GM18873 (cell line): Measurements from ENCODE around the gene NUP85.
"Not testable (repeated sequence)": the region's sequence is repeated elsewhere in the genome, so short reads cannot be mapped to it uniquely, and the experiment has no call there.

Source experiments
- ATAC-seq: cut with Tn5 transposase; IDR thresholded peaks from one replicate; pipeline ENCODE4 v1.9.1; 2021; ENCODE audit warnings: mild to moderate bottlenecking, moderate library complexity, moderate number of reproducible peaks; ENCODE audit not compliant: unreplicated experiment, low FRiP score

Gene NUP85, protein sequence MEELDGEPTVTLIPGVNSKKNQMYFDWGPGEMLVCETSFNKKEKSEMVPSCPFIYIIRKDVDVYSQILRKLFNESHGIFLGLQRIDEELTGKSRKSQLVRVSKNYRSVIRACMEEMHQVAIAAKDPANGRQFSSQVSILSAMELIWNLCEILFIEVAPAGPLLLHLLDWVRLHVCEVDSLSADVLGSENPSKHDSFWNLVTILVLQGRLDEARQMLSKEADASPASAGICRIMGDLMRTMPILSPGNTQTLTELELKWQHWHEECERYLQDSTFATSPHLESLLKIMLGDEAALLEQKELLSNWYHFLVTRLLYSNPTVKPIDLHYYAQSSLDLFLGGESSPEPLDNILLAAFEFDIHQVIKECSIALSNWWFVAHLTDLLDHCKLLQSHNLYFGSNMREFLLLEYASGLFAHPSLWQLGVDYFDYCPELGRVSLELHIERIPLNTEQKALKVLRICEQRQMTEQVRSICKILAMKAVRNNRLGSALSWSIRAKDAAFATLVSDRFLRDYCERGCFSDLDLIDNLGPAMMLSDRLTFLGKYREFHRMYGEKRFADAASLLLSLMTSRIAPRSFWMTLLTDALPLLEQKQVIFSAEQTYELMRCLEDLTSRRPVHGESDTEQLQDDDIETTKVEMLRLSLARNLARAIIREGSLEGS

DNA sequence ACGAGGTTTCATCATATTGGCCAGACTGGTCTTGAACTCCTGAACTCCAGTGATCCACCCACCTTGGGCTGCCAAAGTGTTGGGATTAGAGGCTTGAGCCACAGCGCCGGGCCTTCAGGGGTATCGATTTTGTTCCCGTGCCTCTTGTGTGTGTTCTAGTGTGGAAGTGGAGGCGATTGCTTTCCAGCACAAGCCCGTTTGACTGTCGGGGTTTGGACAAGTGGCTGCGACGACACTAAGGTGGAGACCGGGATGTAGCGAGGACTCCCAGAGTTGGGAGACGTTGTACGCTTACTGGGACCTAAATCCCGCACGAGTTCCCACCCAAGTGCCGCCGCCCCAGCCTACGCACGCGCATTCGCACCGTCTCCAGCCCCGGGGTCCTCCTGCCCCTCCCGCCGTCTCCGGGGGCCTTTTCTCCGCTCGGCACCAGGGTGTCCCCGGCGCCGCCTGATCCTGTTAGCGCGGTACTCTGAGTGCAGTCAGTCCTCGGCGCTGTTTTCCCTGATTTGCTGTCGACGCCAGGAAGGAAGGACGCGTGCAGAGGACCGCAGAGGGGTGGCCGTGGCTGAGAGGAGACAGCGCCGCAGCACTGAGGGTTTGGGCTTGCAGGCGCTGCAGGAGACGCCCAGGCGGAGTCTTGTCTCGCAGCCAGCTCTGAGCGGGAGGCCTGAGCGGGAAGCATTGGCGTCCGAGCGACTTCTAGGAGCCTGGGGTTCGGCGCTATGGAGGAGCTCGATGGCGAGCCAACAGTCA is at the start of gene NUP85:
Gene NUP85, plus strand, starts transcription at position 643 of the 756 bp plus-strand sequence. Its CDS starts 83 bp downstream, at position 726.
- no peak for ATAC-seq

DNA sequence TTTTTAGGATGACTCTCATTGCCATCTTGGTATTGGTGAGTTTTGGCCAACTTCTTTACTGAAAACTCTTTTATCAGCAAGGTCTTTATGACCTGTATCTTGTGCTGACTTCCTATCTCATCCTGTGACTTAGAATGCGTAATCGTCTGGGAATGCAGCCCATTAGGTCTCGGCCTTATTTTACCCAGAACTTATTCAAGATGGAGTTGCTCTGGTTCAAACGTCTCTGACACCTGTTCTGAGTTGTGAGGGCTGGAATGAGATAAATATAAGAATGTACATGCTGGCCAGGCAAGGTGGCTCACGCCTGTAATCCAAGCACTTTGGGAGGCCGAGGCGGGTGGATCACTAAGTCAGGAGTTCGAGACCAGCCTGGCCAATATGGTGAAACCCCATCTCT is 47.0 kb upstream of the NUP85 start:
- ATAC-seq = not testable (repeated sequence)

DNA sequence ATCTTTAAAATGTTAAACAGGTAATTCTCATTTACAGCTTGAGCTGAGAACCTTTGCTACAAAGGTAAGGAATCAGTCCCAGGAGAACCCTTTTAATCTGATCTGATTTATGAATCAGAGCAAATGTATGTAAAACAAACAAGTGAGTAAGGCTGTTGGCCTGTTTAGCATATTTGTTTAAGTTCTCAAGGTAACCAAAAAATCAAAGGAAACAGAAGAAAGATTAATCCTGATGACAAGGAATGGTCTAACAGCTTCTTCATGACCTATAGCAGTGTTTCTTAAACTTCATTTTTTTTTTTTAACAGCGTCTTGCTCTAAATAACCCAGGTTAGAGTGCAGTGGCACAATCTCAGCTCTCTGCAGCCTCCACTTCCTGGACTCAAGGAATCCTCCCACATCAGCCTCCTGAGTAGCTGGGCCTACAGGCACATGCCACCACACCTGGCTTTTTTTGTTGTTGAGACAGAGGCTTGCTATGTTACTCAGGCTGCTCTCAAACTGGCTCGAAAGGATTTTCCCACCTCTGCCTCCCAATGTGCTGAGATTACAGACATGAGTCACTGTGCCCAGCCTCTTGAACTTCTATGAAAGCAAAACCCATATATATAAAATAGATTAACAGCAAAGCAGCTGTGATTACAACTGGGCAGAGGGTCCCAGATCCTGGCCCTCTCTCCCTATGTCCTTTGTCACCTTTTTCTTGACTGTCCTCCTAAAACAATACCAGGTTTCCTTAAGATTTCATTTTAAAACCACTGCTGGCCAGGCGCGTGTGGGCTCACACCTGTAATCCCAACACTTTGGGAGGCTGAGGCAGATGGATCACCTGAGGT is 46.1 kb upstream of the NUP85 start:
- ATAC-seq = no peak

DNA sequence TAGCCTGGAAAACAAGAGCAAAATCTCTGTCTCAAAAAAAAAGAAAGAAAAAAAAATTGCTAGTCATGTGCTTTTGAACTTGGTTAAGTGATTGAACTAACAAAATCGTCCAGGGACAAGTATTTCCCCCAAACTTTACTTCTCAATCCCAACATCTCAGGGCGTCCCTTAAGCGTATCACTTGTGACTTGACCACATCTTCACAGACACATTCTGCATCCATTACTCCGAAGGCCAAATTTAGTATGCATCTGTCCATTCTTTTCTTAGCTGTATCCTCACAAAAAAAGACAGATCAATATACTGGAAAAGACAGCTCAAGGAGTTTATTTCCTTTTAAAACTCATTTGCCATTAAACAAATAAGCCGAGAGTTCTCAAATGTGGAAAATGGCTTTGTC is 45.3 kb upstream of the NUP85 start:
- ATAC-seq = no peak

DNA sequence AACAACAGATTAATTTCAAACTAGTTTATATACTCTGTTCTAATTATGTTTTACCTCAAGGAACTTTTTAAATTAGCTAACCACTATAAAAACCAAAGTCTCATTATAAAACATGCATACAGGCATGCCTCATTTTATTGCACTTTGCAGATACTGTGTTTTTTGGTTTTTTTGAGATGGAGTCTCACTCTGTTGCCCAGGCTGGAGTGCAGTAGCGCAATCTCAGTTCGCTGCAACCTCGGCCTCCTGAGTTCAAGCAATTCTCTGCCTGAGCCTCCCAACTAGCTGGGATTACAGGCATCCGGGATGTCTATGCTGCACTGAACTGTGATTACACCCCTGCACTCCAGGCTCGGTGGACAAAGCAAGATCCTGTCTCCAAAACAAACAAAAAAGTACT is 42.4 kb upstream of the NUP85 start:
- no peak for ATAC-seq

DNA sequence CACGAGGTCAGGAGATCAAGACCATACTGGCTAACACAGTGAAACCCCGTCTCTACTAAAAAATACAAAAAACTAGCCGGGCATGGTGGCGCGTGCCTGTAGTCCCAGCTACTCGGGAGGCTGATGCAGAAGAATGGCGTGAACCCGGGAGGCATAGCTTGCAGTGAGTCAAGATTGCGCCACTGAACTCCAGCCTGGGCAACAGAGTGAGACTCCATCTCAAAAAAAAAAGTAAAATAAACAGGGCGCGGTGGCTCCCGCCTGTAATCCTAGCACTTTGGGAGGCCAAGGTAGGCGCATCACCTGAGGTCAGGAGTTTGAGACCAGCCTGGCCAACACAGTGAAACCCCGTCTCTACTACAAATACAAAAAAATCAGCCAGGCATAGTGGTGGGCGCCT is 40.9 kb upstream of the NUP85 start:
- ATAC-seq = not testable (repeated sequence)

DNA sequence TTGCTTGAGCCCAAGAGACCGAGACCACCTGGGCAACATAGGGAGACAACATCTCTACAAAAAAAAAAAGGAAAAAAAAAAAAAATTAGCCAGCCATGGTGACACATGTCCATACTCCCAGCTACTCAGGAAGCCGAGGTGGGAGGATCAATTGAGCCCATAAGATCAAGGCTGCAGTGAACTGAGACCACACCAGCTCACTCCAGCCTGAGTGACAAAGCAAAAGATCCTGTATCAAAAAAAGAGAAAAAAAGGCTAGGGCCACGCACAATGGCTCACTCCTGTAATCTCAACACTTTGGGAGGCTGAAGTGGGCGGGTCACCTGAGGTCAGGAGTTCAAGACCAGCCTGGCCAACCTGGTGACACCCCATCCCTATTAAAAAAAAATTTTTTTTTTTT is 36.5 kb upstream of the NUP85 start:
- no peak for ATAC-seq

DNA sequence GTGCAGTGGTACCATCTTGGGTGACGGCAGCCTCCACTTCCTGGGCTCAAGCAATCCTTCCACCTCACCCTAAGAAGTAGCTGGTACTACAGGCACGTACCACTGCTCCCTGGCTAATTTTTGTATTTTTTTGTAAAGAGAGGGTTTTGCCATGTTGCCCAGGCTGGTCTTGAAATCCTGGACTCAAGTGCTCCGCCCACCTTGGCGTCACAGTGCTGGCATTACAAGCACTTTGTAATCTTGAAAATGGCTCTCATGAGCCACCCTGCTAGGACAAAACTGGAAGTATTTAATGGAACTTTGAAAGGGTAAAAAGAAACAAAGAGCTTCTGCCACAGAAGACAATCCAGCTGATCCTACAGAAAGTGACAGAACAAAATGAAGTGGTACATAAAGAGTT is 32.0 kb upstream of the NUP85 start:
- no peak for ATAC-seq

DNA sequence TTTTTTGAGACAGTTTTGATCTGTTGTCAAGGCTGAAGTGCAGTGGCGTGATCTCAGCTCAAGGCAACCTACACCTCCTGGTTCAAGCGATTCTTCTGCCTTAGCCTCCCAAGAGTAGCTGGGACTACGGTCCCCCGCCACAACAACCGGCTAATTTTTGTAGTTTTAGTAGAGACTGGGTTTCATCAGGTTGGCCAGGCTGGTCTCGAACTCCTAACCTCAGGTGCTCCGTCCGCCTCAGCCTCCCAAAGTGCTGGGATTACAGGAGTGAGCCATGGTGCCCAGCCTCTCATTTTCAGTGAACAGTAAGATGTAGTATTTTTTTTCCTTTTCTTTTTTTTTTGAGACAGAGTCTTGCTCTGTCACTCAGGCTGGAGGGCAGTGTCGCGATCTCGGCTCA is 30.5 kb upstream of the NUP85 start:
- ATAC-seq = no peak

DNA sequence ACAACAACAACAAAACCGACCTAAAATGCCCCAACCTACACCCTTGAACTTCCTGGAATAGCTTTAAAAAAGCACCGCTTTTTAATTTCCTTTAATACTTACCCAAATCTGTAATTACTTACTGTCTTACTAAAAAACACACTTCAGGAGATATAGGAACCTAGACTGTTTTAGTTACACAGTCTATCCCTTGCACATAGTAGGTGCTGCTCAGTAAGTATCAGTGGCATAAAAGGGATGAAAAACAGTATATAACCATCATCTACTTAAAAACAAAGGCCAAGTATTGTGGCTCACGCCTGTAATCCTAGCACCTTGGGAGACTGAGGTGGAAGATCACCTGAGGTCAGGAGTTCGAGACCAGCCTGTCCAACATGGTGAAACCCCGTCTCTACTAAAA is 28.9 kb upstream of the NUP85 start:
- ATAC-seq = no peak

DNA sequence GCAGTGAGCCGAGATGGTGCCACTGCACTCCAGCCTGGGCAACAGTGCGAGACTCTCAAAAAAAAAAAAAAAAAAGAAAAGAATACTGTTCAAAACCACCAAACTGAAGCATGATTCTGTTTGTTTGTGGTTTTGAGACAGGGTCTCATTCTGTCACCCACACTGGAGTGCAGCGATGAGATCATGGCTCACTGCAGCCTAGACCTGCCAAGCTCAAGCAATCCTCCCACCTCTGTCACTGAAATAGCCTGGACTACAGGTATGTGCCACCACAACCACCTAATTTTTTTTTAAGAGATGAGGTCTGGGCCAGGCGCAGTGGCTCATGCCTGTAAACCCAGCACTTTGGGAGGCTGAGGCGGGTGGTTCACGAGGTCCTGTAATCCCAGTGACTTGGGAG is 27.0 kb upstream of the NUP85 start:
- ATAC-seq = no peak

DNA sequence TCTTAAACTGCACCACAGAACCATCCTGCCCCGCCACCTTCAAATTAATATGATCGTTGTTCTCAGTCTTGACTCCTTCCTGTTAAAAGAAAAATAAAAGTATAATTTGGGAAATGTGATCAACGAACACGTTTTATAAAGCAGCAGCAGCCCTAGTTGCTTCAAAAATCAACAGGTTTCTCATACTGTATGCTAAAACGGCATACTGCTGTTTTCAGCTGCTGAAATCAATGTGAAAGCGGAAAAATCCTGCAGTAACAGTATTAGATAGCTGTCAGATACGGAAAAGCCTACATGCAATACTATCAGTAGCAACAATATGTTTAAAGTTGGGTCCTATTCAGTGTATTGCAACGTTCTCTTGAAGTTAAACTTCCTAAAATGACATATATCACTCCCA is 24.4 kb upstream of the NUP85 start:
- ATAC-seq = no peak

DNA sequence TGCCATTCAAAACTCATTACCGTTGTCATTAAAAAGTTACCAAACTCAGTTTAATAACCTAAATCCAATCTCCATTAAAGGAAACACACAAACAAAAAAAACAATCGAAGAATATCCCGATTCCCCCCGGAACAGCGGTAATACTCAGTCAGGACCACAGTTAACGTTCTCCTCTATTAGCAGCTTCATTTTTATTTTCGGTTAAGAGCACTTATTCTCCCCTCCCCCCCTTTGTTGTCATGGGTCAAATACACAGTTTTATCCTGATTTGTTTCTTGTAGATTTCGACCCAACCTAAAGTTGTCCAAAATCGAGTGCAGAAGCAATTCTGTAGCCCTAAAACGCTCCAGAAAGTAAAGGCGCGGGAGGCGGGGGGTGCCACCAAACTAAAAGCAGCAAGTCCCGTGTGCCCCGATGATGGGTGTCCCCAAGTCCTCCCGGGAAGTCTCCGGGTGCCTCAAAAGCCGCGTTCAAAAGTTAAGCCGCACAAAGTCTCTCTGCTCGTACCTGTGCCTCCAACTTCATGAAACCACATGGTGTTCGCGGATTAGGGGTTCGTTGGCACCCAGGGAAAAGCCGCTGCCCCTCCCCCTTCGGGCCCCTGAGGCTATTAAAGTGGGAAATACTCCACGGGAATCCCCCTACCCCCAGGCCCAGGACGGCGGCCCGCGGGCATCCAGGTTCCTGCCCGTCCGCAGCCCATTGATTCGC is 23.7 kb upstream of the NUP85 start:
- ATAC-seq = no peak

DNA sequence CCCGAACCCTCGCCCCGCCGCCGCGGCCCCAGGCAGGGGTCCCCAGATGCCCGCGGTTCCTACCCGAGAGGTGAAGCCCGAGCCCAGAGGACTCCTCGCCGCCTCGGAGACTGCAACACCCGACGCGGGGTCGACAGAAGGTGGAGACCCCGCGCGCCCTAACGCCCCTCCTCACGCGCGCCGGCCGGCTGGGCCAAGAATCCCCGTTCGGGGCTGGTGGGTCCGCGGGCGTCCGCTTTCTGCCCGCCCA is 23.2 kb upstream of the NUP85 start:
- ATAC-seq = no peak

DNA sequence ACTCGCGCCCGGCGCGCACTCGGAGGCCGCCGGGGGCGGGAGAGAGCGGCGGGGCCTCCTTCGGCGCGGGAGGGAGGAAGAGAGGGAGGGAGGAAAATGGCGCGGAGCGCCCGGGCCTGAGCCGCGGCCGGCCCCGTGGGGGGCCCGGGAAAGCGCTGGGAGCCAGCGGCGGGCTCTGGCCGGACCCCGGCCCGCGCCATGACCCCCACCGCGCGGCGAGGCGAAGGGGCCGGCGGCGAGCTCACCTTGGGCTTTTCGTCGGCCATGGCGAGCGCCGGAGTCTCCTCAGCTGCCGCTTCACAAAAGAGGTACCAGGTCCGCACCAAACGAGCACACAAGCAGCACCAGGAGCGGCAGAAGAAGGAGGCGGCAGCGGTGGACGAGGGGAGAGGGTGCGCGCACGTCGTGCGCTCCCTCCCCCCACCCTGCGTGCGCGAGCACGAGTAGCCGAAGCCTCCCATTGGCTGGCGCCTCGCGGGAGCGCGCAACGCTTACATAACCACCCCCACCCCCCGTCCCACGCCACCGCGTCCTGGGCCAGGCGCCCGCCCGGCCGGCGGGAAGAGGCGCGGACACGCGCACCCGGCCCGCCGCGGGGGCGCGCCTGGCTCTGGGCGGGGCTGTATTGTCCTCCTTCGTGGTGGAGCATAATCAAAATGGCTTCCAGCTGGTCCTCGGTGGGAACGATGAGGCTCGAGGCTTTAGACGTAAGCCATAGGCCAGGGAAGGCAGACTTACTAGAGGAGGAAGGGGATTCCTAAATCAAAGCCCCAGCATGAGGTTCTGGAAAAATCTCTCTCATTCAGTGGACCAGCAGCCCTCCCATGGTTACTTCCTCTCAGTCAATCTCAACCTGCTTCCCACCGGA is 22.7 kb upstream of the NUP85 start, which contains the start of gene SUMO2:
Gene SUMO2, minus strand, starts transcription at position 391 of the 868 bp plus-strand sequence. Its CDS starts 125 bp downstream, at position 266.
- peak; percentile 41 for ATAC-seq

DNA sequence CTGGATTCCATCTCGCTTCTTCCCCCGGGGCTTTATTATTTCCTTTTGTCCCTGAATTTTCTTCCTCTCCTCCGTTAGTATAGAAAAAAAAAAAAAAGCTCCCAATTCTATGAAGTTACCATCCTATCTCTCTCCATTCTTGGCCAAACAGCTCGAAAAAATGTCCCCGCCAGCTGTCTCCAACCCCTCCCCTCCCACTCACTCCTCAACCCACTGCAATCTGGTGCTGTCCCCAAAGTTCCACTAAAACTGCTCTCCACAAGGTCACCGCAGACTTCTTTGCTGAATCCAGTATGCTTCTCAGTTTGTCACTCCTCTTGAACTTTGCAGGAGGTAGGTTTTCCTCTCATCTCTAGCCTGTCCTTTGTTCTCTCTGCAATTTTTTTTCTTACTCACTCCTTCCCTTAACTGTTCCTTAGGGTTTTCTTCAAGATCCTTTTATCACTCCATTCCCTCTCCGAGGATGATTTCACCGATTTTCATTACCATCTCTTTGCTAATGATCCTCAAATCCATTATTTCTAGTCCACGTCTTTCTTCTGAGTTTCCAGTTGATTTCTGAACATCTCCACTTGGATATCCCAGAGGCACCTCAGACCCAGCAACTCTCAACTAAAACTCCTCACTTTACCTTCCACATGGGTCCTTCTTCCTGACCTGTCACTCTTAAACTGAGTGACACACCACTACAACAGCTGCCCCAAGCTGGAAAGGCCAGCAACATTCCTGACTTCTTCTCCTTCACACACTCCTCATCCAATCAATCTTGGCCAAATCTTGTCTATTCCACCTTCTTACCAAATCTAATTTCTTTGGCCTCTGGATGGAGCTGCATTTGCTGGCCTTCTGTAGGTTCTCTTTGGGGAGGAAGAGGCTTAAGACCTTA is 21.2 kb upstream of the NUP85 start:
- ATAC-seq = no peak

DNA sequence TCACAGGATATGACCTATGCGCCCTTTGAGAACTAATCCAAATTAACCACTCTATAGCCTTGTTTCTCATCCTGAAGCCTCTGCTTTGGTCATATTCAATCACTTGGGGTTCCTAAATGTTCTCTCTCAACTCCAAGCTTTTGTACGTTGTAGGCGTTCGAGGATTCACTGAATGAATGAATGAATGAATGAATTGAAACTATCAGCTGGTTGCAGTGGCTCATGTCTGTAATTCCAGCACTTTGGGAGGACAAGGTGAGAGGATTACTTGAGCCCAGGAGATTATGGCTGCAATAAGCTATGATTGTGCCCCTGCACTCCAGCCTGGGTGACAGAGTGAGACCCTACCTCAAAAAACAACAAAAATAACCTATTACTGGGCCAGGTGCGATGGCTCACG is 16.9 kb upstream of the NUP85 start:
- ATAC-seq = no peak

DNA sequence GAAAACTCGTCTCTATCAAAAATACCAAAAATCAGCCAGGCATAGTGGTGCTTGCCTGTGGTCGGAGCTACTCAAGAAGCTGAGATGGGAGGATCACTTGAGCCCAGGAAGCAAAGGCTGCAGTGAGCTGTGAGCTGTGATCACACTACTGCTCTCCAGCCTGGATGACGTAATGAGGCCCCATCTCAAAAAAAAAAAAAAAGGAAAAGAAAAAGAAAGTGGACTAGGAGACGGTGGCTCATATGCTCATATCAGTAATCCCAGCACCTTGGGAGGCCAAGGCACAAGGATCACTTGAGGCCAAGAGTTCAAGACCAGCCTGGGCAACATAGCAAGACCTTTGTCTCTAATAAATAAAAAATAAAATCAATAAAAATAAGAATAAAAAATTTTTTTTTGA is 13.9 kb upstream of the NUP85 start:
- no peak for ATAC-seq
